ENCODE results near the gene P2RX4.
"Not testable (repeated sequence)": the region's sequence is repeated elsewhere in the genome, so short reads cannot be mapped to it uniquely, and the experiment has no call there.

P2RX4 gene

DNA sequence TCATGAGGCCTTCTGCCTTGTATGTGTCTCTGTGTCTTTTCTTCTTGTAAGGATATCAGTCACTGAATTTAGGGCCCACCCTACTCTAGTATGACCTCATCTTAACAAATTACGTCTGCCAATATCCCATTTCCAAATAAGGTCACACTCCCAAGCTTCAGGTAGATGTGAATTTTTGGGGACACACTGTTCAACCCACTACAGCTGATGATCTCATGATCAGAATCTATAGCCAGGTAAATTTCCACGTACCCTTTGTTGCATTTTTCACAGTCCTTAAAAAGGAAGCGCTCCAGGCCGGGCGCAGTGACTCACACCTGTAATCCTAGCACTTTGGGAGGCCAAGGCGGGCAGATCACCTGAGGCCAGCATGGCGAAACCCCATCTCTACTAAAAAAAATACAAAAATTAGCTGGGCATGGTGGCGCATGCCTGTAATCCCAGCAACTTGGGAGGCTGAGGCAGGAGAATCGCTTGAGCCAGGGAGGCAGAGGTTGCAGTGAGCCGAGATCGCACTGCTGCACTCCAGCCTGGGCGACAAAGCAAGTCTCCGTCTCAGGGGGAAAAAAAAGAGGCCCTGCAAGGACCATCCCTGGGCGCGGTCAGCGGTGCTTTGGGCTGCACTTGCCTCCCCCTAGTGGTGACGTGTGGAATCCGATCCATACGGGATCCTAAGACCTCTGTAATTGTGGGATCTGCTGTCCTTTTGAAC lies 20.1 kb downstream of the P2RX4 start:
- not testable (repeated sequence) for H3K27me3 ChIP-seq (ENCODE audit: control insufficient read depth, insufficient read depth, low read length, poor library complexity, severe bottlenecking); H3K4me3 ChIP-seq (ENCODE audit: insufficient read depth, low read depth, low read length); H3K36me3 ChIP-seq (ENCODE audit: control insufficient read depth, insufficient read depth, low read length); H3K9me3 ChIP-seq (ENCODE audit: control insufficient read depth, low read length); H3K27ac ChIP-seq (ENCODE audit: insufficient read depth, low read depth, low read length, poor library complexity, severe bottlenecking); H3K4me1 ChIP-seq (ENCODE audit: control insufficient read depth, insufficient read depth, low read length)
- 47% methylated on average over 19 of the region's 19 CpGs for WGBS, 2 experiments

DNA sequence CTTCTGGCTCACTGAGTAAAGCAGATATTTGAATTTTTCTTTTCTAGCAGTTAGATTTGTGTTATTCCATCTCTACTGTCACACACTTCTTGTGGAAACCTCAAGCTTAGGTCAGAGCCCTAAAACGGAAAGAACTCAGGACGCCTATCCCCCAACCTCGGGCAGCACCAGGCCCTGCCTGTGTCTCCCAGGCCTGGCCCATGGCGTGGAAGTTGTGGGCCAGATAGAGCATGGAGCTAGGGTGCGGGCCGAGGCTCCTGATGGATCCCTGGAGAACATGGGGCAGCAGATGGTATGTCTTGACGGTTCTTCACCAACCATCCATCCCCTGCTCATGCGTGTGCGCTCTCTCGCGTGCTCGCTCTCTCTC lies 20.6 kb downstream of the P2RX4 start:
- no peak overlapping the region for H3K27ac ChIP-seq (ENCODE audit: insufficient read depth, low read depth, low read length, poor library complexity, severe bottlenecking)

DNA sequence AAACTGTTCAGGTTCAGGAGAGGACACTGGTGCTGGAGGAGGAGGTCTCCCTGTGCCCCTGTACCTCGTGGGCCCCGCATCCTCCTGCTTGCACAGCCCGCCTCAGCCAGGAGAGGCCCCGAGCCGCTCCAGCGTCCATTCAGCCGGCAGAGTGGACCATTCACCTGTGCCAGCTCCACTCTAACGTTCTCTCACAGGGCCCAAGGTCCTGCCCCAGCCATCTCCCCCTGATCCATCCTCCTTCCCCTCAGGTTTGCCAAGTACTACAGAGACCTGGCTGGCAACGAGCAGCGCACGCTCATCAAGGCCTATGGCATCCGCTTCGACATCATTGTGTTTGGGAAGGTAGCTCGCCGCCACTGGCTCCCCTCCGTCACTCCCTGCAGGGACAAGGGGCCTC lies 22.2 kb downstream of the P2RX4 start:
- H3K27me3 ChIP-seq (ENCODE audit: control insufficient read depth, insufficient read depth, low read length, poor library complexity, severe bottlenecking), result no peaks in the 10 kb centered on the region
- H3K36me3 ChIP-seq (ENCODE audit: control insufficient read depth, insufficient read depth, low read length), result no peaks in the 10 kb centered on the region
- no peak overlapping the region for H3K27ac ChIP-seq (ENCODE audit: insufficient read depth, low read depth, low read length, poor library complexity, severe bottlenecking)
- H3K9me3 ChIP-seq (ENCODE audit: control insufficient read depth, low read length), result no peaks in the 10 kb centered on the region
- no peak overlapping the region for H3K4me3 ChIP-seq (ENCODE audit: insufficient read depth, low read depth, low read length)
- WGBS, 2 experiments, result 91 to 94% methylated on average over 16 of the region's 16 CpGs
- no peaks in the 10 kb centered on the region for H3K4me1 ChIP-seq (ENCODE audit: control insufficient read depth, insufficient read depth, low read length)

More for the DNA sequence above, 20.6 kb downstream of the P2RX4 start:
- no peaks in the 10 kb centered on the region for H3K36me3 ChIP-seq (ENCODE audit: control insufficient read depth, insufficient read depth, low read length)
- H3K4me1 ChIP-seq (ENCODE audit: control insufficient read depth, insufficient read depth, low read length), result no peaks in the 10 kb centered on the region
- no peak overlapping the region for H3K4me3 ChIP-seq (ENCODE audit: insufficient read depth, low read depth, low read length)
- no peaks in the 10 kb centered on the region for H3K27me3 ChIP-seq (ENCODE audit: control insufficient read depth, insufficient read depth, low read length, poor library complexity, severe bottlenecking)
- 92 to 93% methylated on average over 7 of the region's 12 CpGs for WGBS, 2 experiments
- no peaks in the 10 kb centered on the region for H3K9me3 ChIP-seq (ENCODE audit: control insufficient read depth, low read length)

DNA sequence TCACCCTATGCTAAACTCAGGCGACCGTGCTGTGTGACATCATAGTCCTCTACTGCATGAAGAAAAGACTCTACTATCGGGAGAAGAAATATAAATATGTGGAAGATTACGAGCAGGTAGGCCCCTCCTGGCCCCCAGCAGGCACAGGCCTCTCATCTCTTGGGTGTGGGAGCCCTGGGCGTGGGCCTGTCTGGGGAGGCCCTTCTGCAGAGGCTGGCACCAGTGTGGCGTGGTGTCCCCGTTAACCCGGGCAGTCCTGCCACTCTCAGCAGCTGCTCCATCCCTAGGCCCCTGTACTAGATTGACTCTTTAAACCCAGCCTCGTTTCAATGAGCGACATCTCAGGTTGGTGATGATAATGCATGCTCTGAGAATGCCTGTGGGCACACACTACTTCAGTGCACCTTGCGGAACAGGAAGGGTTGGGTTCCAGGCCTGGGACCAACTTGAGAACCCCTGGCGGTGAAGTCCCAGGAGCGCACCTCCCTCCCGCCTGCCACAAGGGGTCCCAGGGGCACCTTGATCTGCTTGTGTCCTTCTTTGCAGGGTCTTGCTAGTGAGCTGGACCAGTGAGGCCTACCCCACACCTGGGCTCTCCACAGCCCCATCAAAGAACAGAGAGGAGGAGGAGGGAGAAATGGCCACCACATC lies 23.2 kb downstream of the P2RX4 start:
- WGBS, 2 experiments, result 94 to 95% methylated on average over 14 of the region's 14 CpGs
- Histone ChIP-seq H3K27me3 (ENCODE audit: control insufficient read depth, insufficient read depth, low read length, poor library complexity, severe bottlenecking) (no peaks in the 10 kb centered on the region), H3K27ac (ENCODE audit: insufficient read depth, low read depth, low read length, poor library complexity, severe bottlenecking) (no peak overlapping the region), H3K4me1 (ENCODE audit: control insufficient read depth, insufficient read depth, low read length) (peaks cover 6% of the 10 kb centered on the region), H3K9me3 (ENCODE audit: control insufficient read depth, low read length) (no peaks in the 10 kb centered on the region), H3K36me3 (ENCODE audit: control insufficient read depth, insufficient read depth, low read length) (no peaks in the 10 kb centered on the region), H3K4me3 (ENCODE audit: insufficient read depth, low read depth, low read length) (no peak overlapping the region)

DNA sequence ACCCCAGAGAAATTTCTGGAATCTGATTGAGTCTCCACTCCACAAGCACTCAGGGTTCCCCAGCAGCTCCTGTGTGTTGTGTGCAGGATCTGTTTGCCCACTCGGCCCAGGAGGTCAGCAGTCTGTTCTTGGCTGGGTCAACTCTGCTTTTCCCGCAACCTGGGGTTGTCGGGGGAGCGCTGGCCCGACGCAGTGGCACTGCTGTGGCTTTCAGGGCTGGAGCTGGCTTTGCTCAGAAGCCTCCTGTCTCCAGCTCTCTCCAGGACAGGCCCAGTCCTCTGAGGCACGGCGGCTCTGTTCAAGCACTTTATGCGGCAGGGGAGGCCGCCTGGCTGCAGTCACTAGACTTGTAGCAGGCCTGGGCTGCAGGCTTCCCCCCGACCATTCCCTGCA lies 23.7 kb downstream of the P2RX4 start:
- Histone ChIP-seq H3K36me3 (ENCODE audit: control insufficient read depth, insufficient read depth, low read length) (no peaks in the 10 kb centered on the region), H3K27me3 (ENCODE audit: control insufficient read depth, insufficient read depth, low read length, poor library complexity, severe bottlenecking) (no peaks in the 10 kb centered on the region), H3K4me3 (ENCODE audit: insufficient read depth, low read depth, low read length) (no peak overlapping the region), H3K9me3 (ENCODE audit: control insufficient read depth, low read length) (no peaks in the 10 kb centered on the region), H3K27ac (ENCODE audit: insufficient read depth, low read depth, low read length, poor library complexity, severe bottlenecking) (no peak overlapping the region), H3K4me1 (ENCODE audit: control insufficient read depth, insufficient read depth, low read length) (peaks cover 11% of the 10 kb centered on the region)
- WGBS, 2 experiments, result 92 to 94% methylated on average over 11 of the region's 11 CpGs

DNA sequence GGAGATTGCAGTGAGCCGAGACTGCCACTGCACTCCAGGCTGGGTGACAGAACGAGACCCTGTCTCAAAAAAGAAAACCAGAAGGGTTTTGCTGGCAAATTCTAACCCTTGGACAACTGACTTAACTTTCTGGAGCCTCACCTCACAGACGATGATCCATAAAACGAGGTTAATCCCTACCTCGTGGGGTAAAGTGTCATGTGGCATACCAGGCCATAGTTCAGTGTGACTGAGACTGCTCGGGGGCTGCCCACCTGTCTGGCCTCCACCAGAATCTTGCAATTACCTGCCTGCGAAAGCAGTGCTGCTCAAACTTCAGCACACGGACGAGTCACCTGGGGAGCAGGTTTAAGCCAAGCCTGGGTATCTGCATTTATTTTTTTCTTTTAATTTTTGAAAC lies 26.8 kb downstream of the P2RX4 start:
- no peaks in the 10 kb centered on the region for H3K36me3 ChIP-seq (ENCODE audit: control insufficient read depth, insufficient read depth, low read length)

DNA sequence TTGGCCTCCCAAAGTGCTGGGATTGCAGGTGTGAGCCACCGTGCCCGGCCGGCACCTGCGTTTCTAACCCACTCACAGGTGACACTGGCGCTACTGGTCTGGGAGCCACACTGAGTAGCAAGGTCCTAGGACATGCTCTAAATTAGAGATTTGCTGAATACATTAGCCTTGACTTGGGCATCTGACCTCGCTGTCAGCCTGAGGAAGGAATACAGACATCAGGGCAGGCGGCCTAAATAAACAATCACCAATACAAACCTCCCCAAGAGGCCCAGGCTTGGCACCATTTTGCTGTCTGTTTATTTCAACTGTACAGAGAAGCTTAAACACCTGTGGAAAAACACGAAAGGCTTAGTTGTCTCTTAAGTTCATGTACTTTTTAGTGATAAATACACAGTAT lies 27.5 kb downstream of the P2RX4 start:
- Histone ChIP-seq H3K27me3 (ENCODE audit: control insufficient read depth, insufficient read depth, low read length, poor library complexity, severe bottlenecking) (no peaks in the 10 kb centered on the region), H3K27ac (ENCODE audit: insufficient read depth, low read depth, low read length, poor library complexity, severe bottlenecking) (peak overlapping the region; percentile 81), H3K9me3 (ENCODE audit: control insufficient read depth, low read length) (no peaks in the 10 kb centered on the region), H3K36me3 (ENCODE audit: control insufficient read depth, insufficient read depth, low read length) (no peaks in the 10 kb centered on the region), H3K4me3 (ENCODE audit: insufficient read depth, low read depth, low read length) (no peak overlapping the region), H3K4me1 (ENCODE audit: control insufficient read depth, insufficient read depth, low read length) (peaks cover 24% of the 10 kb centered on the region)
- WGBS, 2 experiments, result 96 to 97% methylated on average over 8 of the region's 8 CpGs

More for the DNA sequence above, 26.8 kb downstream of the P2RX4 start:
- H3K9me3 ChIP-seq (ENCODE audit: control insufficient read depth, low read length), result no peaks in the 10 kb centered on the region
- H3K27me3 ChIP-seq (ENCODE audit: control insufficient read depth, insufficient read depth, low read length, poor library complexity, severe bottlenecking), result no peaks in the 10 kb centered on the region
- H3K4me3 ChIP-seq (ENCODE audit: insufficient read depth, low read depth, low read length), result no peak overlapping the region
- no peak overlapping the region for H3K27ac ChIP-seq (ENCODE audit: insufficient read depth, low read depth, low read length, poor library complexity, severe bottlenecking)
- 95% methylated on average over 9 of the region's 9 CpGs for WGBS, 2 experiments
- H3K4me1 ChIP-seq (ENCODE audit: control insufficient read depth, insufficient read depth, low read length), result peaks cover 24% of the 10 kb centered on the region

DNA sequence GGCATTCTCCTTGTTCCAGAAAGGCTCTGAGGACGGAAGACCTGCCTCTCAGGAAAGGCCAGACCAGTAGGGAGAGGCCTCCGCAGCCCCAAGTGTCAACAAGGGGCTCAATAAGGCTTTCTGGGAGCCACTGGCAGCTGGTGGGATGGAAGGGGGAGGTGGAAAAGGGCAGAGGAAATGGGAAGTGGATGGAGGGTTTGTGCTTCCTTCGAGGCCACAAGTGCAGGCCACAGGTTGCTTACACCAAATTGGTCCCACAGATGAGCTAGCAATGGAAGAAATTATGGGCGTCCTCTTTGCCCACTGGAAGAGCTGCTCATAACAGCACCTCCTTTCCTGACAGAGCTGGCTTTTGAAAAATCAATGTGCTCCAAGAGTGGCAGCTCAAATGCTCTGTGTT lies 28.2 kb downstream of the P2RX4 start:
- Histone ChIP-seq H3K27me3 (ENCODE audit: control insufficient read depth, insufficient read depth, low read length, poor library complexity, severe bottlenecking) (no peaks in the 10 kb centered on the region), H3K36me3 (ENCODE audit: control insufficient read depth, insufficient read depth, low read length) (no peaks in the 10 kb centered on the region), H3K9me3 (ENCODE audit: control insufficient read depth, low read length) (no peaks in the 10 kb centered on the region), H3K27ac (ENCODE audit: insufficient read depth, low read depth, low read length, poor library complexity, severe bottlenecking) (peak overlapping the region; percentile 81), H3K4me1 (ENCODE audit: control insufficient read depth, insufficient read depth, low read length) (peaks cover 24% of the 10 kb centered on the region), H3K4me3 (ENCODE audit: insufficient read depth, low read depth, low read length) (no peak overlapping the region)
- 85 to 91% methylated on average over 4 of the region's 4 CpGs for WGBS, 2 experiments

DNA sequence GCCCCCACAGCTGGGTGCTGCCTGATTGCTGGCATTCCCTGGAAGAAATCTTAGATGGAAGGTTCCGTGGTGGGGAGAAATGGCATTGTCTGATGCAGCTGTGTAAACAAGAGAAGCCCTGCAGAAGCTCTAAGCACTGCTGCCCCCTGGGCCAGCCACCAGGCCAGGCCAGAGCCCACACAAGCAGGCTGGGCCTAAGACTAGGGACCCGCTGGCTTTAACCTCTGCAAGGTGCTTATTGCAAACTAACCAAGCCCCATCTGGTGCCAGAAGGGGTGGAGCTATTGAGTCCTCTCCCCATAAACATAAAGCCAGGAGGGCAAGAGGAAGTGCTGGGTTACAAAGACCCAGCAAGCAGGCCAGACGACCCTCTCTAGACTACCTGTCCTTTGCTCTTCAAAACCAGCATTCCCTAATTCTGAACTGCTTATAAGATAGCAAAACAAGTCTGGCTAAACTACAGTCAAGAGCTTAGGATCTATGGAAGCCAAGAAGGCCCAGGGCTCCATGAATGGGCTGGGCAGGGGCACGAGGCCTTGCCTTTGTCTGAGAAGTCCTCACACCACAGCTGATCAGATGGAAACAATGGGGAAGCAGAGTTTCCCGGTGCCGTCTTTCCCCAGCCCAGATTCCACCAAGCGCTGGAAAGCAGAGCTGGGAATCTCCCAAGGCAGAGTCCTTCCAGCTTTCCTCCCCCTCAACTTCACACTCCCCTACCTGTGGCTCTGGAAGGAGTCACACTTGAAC lies 28.8 kb downstream of the P2RX4 start:
- Histone ChIP-seq H3K27me3 (ENCODE audit: control insufficient read depth, insufficient read depth, low read length, poor library complexity, severe bottlenecking) (no peaks in the 10 kb centered on the region), H3K27ac (ENCODE audit: insufficient read depth, low read depth, low read length, poor library complexity, severe bottlenecking) (peak overlapping the region; percentile 81), H3K36me3 (ENCODE audit: control insufficient read depth, insufficient read depth, low read length) (no peaks in the 10 kb centered on the region), H3K4me3 (ENCODE audit: insufficient read depth, low read depth, low read length) (no peak overlapping the region), H3K4me1 (ENCODE audit: control insufficient read depth, insufficient read depth, low read length) (peaks cover 24% of the 10 kb centered on the region), H3K9me3 (ENCODE audit: control insufficient read depth, low read length) (no peaks in the 10 kb centered on the region)
- WGBS, 2 experiments, result 20 to 22% methylated on average over 7 of the region's 7 CpGs

DNA sequence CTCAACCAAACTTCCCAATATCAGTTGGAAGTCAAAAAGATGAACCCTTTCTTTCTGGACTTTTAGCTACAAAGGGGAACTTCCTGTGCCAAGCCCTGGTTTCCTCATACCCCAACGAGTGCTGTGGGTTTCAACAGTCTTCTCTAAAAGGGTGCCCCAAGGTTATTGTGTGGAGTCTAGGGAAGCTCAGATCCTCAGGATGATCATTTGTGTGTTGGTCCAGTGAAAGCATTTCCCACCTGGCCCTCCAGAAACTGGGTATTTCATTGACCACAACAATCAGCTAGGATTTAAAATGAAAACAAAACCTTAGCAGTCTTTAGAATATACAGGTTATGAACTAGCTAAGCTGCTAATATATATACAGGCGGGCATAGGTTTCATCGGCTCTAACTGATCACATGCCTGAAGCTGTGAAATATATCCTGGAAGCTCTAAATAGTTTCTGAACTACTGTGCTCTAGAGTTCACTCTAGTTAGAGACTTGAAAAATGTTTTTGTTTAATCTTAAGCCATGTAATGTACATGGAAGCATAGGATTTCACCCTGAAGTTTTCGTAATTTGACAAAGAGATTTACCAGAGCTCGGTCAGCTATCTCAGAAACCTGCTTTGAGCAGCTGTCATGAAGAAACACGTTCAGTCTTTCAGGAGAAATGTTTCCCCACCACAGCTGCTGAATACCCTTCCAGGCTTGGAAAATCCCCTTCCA lies 29.6 kb downstream of the P2RX4 start:
- no peaks in the 10 kb centered on the region for H3K9me3 ChIP-seq (ENCODE audit: control insufficient read depth, low read length)
- H3K36me3 ChIP-seq (ENCODE audit: control insufficient read depth, insufficient read depth, low read length), result no peaks in the 10 kb centered on the region
- WGBS, 2 experiments, result 92 to 93% methylated on average over 6 of the region's 6 CpGs
- H3K27ac ChIP-seq (ENCODE audit: insufficient read depth, low read depth, low read length, poor library complexity, severe bottlenecking), result peak overlapping the region; percentile 81
- no peaks in the 10 kb centered on the region for H3K27me3 ChIP-seq (ENCODE audit: control insufficient read depth, insufficient read depth, low read length, poor library complexity, severe bottlenecking)
- no peak overlapping the region for H3K4me3 ChIP-seq (ENCODE audit: insufficient read depth, low read depth, low read length)
- H3K4me1 ChIP-seq (ENCODE audit: control insufficient read depth, insufficient read depth, low read length), result peaks cover 24% of the 10 kb centered on the region

Measured in ectodermal cell (in vitro differentiated cells).